Liver (tissue), 9 donors: ENCODE results near the gene SLC26A5. TPM values are rescaled to one million over a fixed set of nuclear protein-coding genes. Genes with fewer than 3 reads are reported as not detected.
A peak's percentile ranks its signal among the peaks of the same experiment; 100 is the strongest.

Source experiments
- DNase-seq: peaks from one replicate; pipeline ENCODE4 v3.0.0-alpha.2; 2017; ENCODE audit warnings: low spot score
- H3K27ac ChIP-seq, 2 donors: one replicate each; pipeline ENCODE4 v1.7.0; 2013; ENCODE audit warnings: inconsistent platforms in 2 of 2, low read length in 2 of 2, control low read depth in 1 of 2, low read depth in 1 of 2, mild to moderate bottlenecking in 1 of 2
- H3K27me3 ChIP-seq, 4 donors: one replicate each; pipeline versions ENCODE4 v1.6.1 to v1.7.0; 2013; ENCODE audit warnings: low read length in 3 of 4, inconsistent platforms in 1 of 4, mild to moderate bottlenecking in 1 of 4, moderate library complexity in 1 of 4; ENCODE audit not compliant: control insufficient read depth in 4 of 4, insufficient read depth in 4 of 4
- H3K36me3 ChIP-seq, 4 donors: one replicate each; pipeline versions ENCODE4 v1.6.1 to v1.7.0; 2013; ENCODE audit warnings: low read length in 3 of 4, mild to moderate bottlenecking in 3 of 4, low read depth in 1 of 4, moderate library complexity in 1 of 4; ENCODE audit not compliant: control insufficient read depth in 4 of 4, insufficient read depth in 3 of 4
- H3K4me1 ChIP-seq, 4 donors: one replicate each; pipeline versions ENCODE4 v1.6.1 to v1.7.0; 2013; ENCODE audit warnings: low read length in 3 of 4, mild to moderate bottlenecking in 3 of 4, moderate library complexity in 1 of 4; ENCODE audit not compliant: control insufficient read depth in 4 of 4, insufficient read depth in 4 of 4
- H3K4me3 ChIP-seq, 3 donors: one replicate each; pipeline versions ENCODE4 v1.6.1 to v1.7.0; 2013; ENCODE audit warnings: low read length in 3 of 3, control low read depth in 1 of 3, low read depth in 1 of 3, mild to moderate bottlenecking in 1 of 3
- H3K9ac ChIP-seq, 2 donors: one replicate each; pipeline ENCODE4 v1.7.0; 2013; ENCODE audit warnings: low read length in 2 of 2, mild to moderate bottlenecking in 2 of 2, moderate library complexity in 2 of 2, control low read depth in 1 of 2, low read depth in 1 of 2
- H3K9me3 ChIP-seq, 4 donors: one replicate each; pipeline versions ENCODE4 v1.6.1 to v1.7.0; 2013; ENCODE audit warnings: low read length in 3 of 4; ENCODE audit not compliant: control insufficient read depth in 4 of 4
- EGR1 ChIP-seq, 2 donors: IDR thresholded peaks; 2 replicates each; pipeline ENCODE4 v1.6.1; 2016 to 2018; ENCODE audit warnings: antibody characterized with exemption in 2 of 2, low read depth in 2 of 2
- FOXA1 ChIP-seq: IDR thresholded peaks from 2 replicates; pipeline ENCODE4 v1.6.1; 2016; ENCODE audit warnings: antibody characterized with exemption
- FOXA2 ChIP-seq: IDR thresholded peaks from 2 replicates; pipeline ENCODE4 v1.6.1; 2016; ENCODE audit warnings: antibody characterized with exemption
- GABPA ChIP-seq, 2 donors: IDR thresholded peaks in 1 of 2; conservative IDR thresholded peaks in 1 of 2; 2 replicates each; pipeline ENCODE4 v1.6.1; 2016; ENCODE audit warnings: antibody characterized with exemption in 2 of 2, mild to moderate bottlenecking in 1 of 2, moderate library complexity in 1 of 2
- HNF4A ChIP-seq, 2 donors: conservative IDR thresholded peaks; 2 replicates each; pipeline ENCODE4 v1.6.1; 2016; ENCODE audit warnings: antibody characterized with exemption in 2 of 2, mild to moderate bottlenecking in 2 of 2
- HNF4G ChIP-seq: IDR thresholded peaks from 2 replicates; pipeline ENCODE4 v1.6.1; 2016; ENCODE audit warnings: antibody characterized with exemption
- JUND ChIP-seq, 2 donors: IDR thresholded peaks; 2 replicates each; pipeline ENCODE4 v1.6.1; 2016; ENCODE audit warnings: antibody characterized with exemption in 2 of 2
- NR2F2 ChIP-seq: IDR thresholded peaks from 2 replicates; pipeline ENCODE4 v1.6.1; 2016; ENCODE audit warnings: antibody characterized with exemption
- RAD21 ChIP-seq, 2 donors: IDR thresholded peaks; 2 replicates each; pipeline ENCODE4 v1.6.1; 2016; ENCODE audit warnings: antibody characterized with exemption in 2 of 2, mild to moderate bottlenecking in 2 of 2
- RXRA ChIP-seq, 2 donors: IDR thresholded peaks; 2 replicates each; pipeline ENCODE4 v1.6.1; 2017 to 2018; ENCODE audit warnings: antibody characterized with exemption in 2 of 2, mild to moderate bottlenecking in 1 of 2
- SP1 ChIP-seq: IDR thresholded peaks from 2 replicates; pipeline ENCODE4 v1.6.1; 2018; ENCODE audit warnings: antibody characterized with exemption, mild to moderate bottlenecking
- TAF1 ChIP-seq: conservative IDR thresholded peaks from 2 replicates; pipeline ENCODE4 v1.6.1; 2016; ENCODE audit warnings: antibody characterized with exemption, mild to moderate bottlenecking
- YY1 ChIP-seq: IDR thresholded peaks from 2 replicates; pipeline ENCODE4 v1.6.1; 2016; ENCODE audit warnings: antibody characterized with exemption, mild to moderate bottlenecking
- WGBS: extraction: QIAGEN DNeasy Blood & Tissue Kit; methylation state at CpG from one replicate; pipeline ENCODE4 v1.1.7; 2013; 5-methylcytosine and 5-hydroxymethylcytosine counted together
- polyA plus RNA-seq, 2 donors: library from polyadenylated mRNA; stranded (reverse) in 1 of 2; unstranded in 1 of 2; fragments of 200-250 nt in 1 of 2; fragments of >200 nt in 1 of 2; fragmentation: Nextera tagmentation in 1 of 2; extraction: Ambion mirVana in 1 of 2; gene quantifications; one replicate each; pipeline versions ENCODE4 v1.2.1 to v1.2.3, GENCODE V29; 2013 to 2015
- total RNA-seq, 2 donors: library from RNA; depleted of rRNA; stranded (reverse); fragments of >200 nt; gene quantifications; one replicate each; pipeline ENCODE4 v1.2.3, GENCODE V29; 2014
- TF ChIP-seq, protein P1 (sequence below): fragments of 150-350 bp; IDR thresholded peaks from 2 replicates; pipeline ENCODE4 v1.5.1; 2017; ENCODE audit warnings: improper control_type of control experiment, low read depth, low read length; ENCODE audit not compliant: missing input control
- TF ChIP-seq, protein P2 (sequence below): IDR thresholded peaks from 2 replicates; pipeline ENCODE4 v1.6.1; 2016; ENCODE audit warnings: antibody characterized with exemption
- TF ChIP-seq, protein P3 (sequence below): IDR thresholded peaks from 2 replicates; pipeline ENCODE4 v1.6.1; 2016; ENCODE audit warnings: antibody characterized with exemption, mild to moderate bottlenecking
- TF ChIP-seq, protein P4 (sequence below): IDR thresholded peaks from 2 replicates; pipeline ENCODE4 v1.6.1; 2016; ENCODE audit warnings: antibody characterized with exemption
- donor health status: healthy.
- donor health status: healthy.
- donor health status: healthy.
- donor health status: healthy.
- donor health status: healthy.

Gene SLC26A5
- total and polyA plus RNA-seq, 4 donors, result 0.09 to 1.1 (median 0.45) TPM

DNA sequence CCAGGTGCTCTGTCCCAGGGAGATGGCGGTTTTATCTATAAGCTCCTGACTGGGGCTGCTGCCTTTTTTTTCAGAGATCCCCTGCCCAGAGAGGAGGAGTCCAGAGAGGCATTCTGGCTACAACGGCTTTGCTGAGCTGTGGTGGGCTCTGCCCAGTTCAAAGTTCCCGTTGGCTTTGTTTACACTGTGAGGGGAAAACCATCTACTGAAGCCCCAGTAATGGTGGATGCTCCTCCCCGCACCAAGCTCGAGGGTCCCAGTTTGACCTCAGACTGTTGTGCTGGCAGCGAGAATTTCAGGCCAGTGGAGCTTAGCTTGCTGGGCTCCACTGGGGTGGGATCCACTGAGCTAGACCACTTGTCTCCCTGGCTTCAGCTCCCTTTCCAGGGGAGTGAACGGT is 16.4 kb upstream of the SLC26A5 start:
- Histone ChIP-seq H3K36me3 (no peaks in the 10 kb centered on the region), H3K9ac (no peak overlapping the region), H3K27ac (no peak overlapping the region), H3K4me1 (no peaks in the 10 kb centered on the region), H3K27me3 (no peaks in the 10 kb centered on the region), H3K9me3 (no peaks in the 10 kb centered on the region), H3K4me3 (no peak overlapping the region)
- WGBS, result 65% methylated on average over 7 of the region's 7 CpGs
- no peak for DNase-seq
- TF ChIP-seq, protein P1, sequence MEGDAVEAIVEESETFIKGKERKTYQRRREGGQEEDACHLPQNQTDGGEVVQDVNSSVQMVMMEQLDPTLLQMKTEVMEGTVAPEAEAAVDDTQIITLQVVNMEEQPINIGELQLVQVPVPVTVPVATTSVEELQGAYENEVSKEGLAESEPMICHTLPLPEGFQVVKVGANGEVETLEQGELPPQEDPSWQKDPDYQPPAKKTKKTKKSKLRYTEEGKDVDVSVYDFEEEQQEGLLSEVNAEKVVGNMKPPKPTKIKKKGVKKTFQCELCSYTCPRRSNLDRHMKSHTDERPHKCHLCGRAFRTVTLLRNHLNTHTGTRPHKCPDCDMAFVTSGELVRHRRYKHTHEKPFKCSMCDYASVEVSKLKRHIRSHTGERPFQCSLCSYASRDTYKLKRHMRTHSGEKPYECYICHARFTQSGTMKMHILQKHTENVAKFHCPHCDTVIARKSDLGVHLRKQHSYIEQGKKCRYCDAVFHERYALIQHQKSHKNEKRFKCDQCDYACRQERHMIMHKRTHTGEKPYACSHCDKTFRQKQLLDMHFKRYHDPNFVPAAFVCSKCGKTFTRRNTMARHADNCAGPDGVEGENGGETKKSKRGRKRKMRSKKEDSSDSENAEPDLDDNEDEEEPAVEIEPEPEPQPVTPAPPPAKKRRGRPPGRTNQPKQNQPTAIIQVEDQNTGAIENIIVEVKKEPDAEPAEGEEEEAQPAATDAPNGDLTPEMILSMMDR, result no peak
- TF ChIP-seq HNF4G (no peak), FOXA1 (no peak), EGR1 (IDR thresholded peaks at IDR 0.05; ENCODE audit: low read depth in 2 of 2) (no peak)

DNA sequence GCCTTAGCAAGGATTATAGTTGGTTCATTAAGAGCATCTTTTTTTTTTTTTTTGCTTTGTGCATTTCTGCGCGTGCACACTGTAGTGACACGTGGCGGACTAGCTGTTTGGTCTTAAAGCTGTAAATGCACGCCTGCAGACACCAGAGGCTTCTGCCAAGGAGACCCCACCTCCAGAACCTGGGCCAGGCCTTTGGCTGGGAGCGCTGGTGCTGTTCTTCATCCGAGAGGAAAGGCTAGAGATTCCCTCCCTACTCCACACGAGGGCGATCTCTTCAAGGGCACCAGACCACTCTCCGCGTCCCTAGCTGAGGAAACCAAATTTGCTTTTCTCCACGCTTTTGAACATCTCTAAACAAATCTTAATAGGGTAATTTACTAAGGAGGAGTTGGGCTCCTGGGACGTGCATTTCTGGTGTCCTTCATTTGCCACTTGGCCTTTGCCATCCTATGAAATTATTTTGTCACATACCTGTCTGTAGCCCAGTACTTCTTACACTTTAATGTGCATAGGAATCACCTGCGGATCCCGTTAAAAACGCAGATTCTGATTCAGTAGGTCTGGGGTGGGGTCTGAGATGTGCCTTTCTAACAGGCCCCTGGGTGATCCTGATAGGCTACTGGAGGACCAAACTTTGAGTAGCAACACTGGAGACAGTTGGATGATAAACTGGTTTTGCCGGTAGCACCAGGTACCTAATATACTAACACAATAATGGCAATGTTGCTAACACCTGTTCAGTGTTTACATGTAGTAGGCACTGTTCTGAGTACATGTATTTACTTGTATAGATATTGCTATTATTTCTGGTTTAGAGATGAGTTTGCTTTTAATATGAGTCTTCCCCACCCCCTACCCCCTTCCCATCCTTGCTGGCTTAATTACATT is 1.3 kb upstream of the SLC26A5 start:
- Histone ChIP-seq H3K4me3 (no peak overlapping the region), H3K36me3 (no peaks in the 10 kb centered on the region), H3K4me1 (peaks cover 5 to 11% (median 7%) of the 10 kb centered on the region in 4 donors), H3K9ac (no peak overlapping the region), H3K9me3 (no peaks in the 10 kb centered on the region), H3K27me3 (peaks cover 0 to 12% (median 2%) of the 10 kb centered on the region in 4 donors), H3K27ac (no peak overlapping the region)
- TF ChIP-seq JUND (IDR thresholded peaks at IDR 0.05) (no peak), TAF1 (no peak), SP1 (no peak), RAD21 (IDR thresholded peaks at IDR 0.05) (peak; percentile 75 to 81), GABPA (IDR thresholded peaks at IDR 0.05 in 1 of 2, conservative IDR thresholded peaks at IDR 0.05 in 1 of 2) (no peak), EGR1 (IDR thresholded peaks at IDR 0.05; ENCODE audit: low read depth in 2 of 2) (no peak), YY1 (no peak), RXRA (IDR thresholded peaks at IDR 0.05) (no peak), FOXA2 (no peak), FOXA1 (no peak), NR2F2 (no peak), HNF4A (conservative IDR thresholded peaks at IDR 0.05) (no peak)
- TF ChIP-seq, protein P2, sequence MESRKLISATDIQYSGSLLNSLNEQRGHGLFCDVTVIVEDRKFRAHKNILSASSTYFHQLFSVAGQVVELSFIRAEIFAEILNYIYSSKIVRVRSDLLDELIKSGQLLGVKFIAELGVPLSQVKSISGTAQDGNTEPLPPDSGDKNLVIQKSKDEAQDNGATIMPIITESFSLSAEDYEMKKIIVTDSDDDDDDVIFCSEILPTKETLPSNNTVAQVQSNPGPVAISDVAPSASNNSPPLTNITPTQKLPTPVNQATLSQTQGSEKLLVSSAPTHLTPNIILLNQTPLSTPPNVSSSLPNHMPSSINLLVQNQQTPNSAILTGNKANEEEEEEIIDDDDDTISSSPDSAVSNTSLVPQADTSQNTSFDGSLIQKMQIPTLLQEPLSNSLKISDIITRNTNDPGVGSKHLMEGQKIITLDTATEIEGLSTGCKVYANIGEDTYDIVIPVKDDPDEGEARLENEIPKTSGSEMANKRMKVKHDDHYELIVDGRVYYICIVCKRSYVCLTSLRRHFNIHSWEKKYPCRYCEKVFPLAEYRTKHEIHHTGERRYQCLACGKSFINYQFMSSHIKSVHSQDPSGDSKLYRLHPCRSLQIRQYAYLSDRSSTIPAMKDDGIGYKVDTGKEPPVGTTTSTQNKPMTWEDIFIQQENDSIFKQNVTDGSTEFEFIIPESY, result no peak
- TF ChIP-seq, protein P3, sequence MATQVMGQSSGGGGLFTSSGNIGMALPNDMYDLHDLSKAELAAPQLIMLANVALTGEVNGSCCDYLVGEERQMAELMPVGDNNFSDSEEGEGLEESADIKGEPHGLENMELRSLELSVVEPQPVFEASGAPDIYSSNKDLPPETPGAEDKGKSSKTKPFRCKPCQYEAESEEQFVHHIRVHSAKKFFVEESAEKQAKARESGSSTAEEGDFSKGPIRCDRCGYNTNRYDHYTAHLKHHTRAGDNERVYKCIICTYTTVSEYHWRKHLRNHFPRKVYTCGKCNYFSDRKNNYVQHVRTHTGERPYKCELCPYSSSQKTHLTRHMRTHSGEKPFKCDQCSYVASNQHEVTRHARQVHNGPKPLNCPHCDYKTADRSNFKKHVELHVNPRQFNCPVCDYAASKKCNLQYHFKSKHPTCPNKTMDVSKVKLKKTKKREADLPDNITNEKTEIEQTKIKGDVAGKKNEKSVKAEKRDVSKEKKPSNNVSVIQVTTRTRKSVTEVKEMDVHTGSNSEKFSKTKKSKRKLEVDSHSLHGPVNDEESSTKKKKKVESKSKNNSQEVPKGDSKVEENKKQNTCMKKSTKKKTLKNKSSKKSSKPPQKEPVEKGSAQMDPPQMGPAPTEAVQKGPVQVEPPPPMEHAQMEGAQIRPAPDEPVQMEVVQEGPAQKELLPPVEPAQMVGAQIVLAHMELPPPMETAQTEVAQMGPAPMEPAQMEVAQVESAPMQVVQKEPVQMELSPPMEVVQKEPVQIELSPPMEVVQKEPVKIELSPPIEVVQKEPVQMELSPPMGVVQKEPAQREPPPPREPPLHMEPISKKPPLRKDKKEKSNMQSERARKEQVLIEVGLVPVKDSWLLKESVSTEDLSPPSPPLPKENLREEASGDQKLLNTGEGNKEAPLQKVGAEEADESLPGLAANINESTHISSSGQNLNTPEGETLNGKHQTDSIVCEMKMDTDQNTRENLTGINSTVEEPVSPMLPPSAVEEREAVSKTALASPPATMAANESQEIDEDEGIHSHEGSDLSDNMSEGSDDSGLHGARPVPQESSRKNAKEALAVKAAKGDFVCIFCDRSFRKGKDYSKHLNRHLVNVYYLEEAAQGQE, result no peak
- TF ChIP-seq, protein P4, sequence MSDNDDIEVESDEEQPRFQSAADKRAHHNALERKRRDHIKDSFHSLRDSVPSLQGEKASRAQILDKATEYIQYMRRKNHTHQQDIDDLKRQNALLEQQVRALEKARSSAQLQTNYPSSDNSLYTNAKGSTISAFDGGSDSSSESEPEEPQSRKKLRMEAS, result no peak
- TF ChIP-seq, protein P1, result peak; percentile 55
- peak; percentile 51 for DNase-seq
- 16% methylated on average over 17 of the region's 17 CpGs for WGBS
